Measurements from ENCODE around the gene NMU.

NMU gene

GRCh38 chr4:55613621-55614020 lies 22.5 kb downstream of the NMU start:
- no peaks in the 10 kb centered on the region for H3K9me3 ChIP-seq (ENCODE audit: control insufficient read depth, insufficient read depth, low read depth, low read length)
- H3K27ac ChIP-seq (ENCODE audit: extremely low read depth, low read depth, low read length), result no peak overlapping the region
- H3K4me3 ChIP-seq (ENCODE audit: low read depth, low read length), result no peak overlapping the region
- ChIA-PET POLR2A (no interaction called here), CTCF (no interaction called here)
- no peaks in the 10 kb centered on the region for H3K36me3 ChIP-seq (ENCODE audit: control insufficient read depth in 2 of 2, insufficient read depth in 1 of 2, low read length in 2 of 2)
- H3K4me1 ChIP-seq (ENCODE audit: control insufficient read depth, insufficient read depth, low read length), result no peaks in the 10 kb centered on the region
- TF ChIP-seq ZNF830 (tag by site-specific recombination; IDR thresholded peaks at IDR 0.05; ENCODE audit: low read depth) (no peak), ZNF169 (tag by site-specific recombination; IDR thresholded peaks at IDR 0.05) (no peak), OVOL3 (tag by site-specific recombination; IDR thresholded peaks at IDR 0.05) (no peak), ZNF48 (tag by site-specific recombination; IDR thresholded peaks at IDR 0.05) (no peak), ZNF677 (tag by site-specific recombination; IDR thresholded peaks at IDR 0.05) (no peak), ZFP41 (tag by site-specific recombination; IDR thresholded peaks at IDR 0.05; ENCODE audit: borderline replicate concordance) (no peak), ZBTB10 (tag by site-specific recombination; IDR thresholded peaks at IDR 0.05) (no peak), ZNF521 (tag by site-specific recombination; IDR thresholded peaks at IDR 0.05) (no peak), HOXA7 (CRISPR knock-in tag; IDR thresholded peaks at IDR 0.05; ENCODE audit: borderline replicate concordance) (no peak), ZNF335 (tag by site-specific recombination; conservative IDR thresholded peaks at IDR 0.05) (no peak), IKZF3 (tag by site-specific recombination; IDR thresholded peaks at IDR 0.05) (no peak)
- TF ChIP-seq, protein P1, sequence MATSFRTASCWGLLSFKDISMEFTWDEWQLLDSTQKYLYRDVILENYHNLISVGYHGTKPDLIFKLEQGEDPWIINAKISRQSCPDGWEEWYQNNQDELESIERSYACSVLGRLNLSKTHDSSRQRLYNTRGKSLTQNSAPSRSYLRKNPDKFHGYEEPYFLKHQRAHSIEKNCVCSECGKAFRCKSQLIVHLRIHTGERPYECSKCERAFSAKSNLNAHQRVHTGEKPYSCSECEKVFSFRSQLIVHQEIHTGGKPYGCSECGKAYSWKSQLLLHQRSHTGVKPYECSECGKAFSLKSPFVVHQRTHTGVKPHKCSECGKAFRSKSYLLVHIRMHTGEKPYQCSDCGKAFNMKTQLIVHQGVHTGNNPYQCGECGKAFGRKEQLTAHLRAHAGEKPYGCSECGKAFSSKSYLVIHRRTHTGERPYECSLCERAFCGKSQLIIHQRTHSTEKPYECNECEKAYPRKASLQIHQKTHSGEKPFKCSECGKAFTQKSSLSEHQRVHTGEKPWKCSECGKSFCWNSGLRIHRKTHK (tag by site-specific recombination; IDR thresholded peaks at IDR 0.05), result no peak
- TF ChIP-seq, protein P2, sequence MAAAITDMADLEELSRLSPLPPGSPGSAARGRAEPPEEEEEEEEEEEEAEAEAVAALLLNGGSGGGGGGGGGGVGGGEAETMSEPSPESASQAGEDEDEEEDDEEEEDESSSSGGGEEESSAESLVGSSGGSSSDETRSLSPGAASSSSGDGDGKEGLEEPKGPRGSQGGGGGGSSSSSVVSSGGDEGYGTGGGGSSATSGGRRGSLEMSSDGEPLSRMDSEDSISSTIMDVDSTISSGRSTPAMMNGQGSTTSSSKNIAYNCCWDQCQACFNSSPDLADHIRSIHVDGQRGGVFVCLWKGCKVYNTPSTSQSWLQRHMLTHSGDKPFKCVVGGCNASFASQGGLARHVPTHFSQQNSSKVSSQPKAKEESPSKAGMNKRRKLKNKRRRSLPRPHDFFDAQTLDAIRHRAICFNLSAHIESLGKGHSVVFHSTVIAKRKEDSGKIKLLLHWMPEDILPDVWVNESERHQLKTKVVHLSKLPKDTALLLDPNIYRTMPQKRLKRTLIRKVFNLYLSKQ (tag by site-specific recombination; IDR thresholded peaks at IDR 0.05; ENCODE audit: borderline replicate concordance), result no peak

- H3K4me3 ChIP-seq (ENCODE audit: low read depth, low read length), result no peak overlapping the region
- H3K36me3 ChIP-seq (ENCODE audit: control insufficient read depth in 2 of 2, insufficient read depth in 1 of 2, low read length in 2 of 2), result no peaks in the 10 kb centered on the region
- ChIA-PET CTCF (no interaction called here), POLR2A (no interaction called here)
- no peaks in the 10 kb centered on the region for H3K4me1 ChIP-seq (ENCODE audit: control insufficient read depth, insufficient read depth, low read length)
- H3K27ac ChIP-seq (ENCODE audit: extremely low read depth, low read depth, low read length), result no peak overlapping the region
- TF ChIP-seq TCF7L2 (IDR thresholded peaks at IDR 0.05; ENCODE audit: borderline replicate concordance, low read depth, low read length) (no peak), ZNF211 (tag by site-specific recombination; IDR thresholded peaks at IDR 0.05; ENCODE audit: low read depth) (no peak), KLF17 (tag by site-specific recombination; IDR thresholded peaks at IDR 0.05) (no peak), ZNF221 (tag by site-specific recombination; IDR thresholded peaks at IDR 0.05; ENCODE audit: borderline replicate concordance) (no peak), ZNF473 (tag by site-specific recombination; IDR thresholded peaks at IDR 0.05) (no peak), ZNF658 (tag by site-specific recombination; IDR thresholded peaks at IDR 0.05) (no peak), ZNF169 (tag by site-specific recombination; IDR thresholded peaks at IDR 0.05) (no peak), KLF10 (tag by site-specific recombination; IDR thresholded peaks at IDR 0.05) (no peak), ZNF555 (tag by site-specific recombination; conservative IDR thresholded peaks at IDR 0.05) (no peak), ZNF501 (tag by site-specific recombination; IDR thresholded peaks at IDR 0.05) (no peak), ZNF24 (tag by site-specific recombination; IDR thresholded peaks at IDR 0.05) (no peak)
- TF ChIP-seq, protein P3, sequence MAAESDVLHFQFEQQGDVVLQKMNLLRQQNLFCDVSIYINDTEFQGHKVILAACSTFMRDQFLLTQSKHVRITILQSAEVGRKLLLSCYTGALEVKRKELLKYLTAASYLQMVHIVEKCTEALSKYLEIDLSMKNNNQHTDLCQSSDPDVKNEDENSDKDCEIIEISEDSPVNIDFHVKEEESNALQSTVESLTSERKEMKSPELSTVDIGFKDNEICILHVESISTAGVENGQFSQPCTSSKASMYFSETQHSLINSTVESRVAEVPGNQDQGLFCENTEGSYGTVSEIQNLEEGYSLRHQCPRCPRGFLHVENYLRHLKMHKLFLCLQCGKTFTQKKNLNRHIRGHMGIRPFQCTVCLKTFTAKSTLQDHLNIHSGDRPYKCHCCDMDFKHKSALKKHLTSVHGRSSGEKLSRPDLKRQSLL (tag by site-specific recombination; IDR thresholded peaks at IDR 0.05), result no peak
- TF ChIP-seq, protein P4, sequence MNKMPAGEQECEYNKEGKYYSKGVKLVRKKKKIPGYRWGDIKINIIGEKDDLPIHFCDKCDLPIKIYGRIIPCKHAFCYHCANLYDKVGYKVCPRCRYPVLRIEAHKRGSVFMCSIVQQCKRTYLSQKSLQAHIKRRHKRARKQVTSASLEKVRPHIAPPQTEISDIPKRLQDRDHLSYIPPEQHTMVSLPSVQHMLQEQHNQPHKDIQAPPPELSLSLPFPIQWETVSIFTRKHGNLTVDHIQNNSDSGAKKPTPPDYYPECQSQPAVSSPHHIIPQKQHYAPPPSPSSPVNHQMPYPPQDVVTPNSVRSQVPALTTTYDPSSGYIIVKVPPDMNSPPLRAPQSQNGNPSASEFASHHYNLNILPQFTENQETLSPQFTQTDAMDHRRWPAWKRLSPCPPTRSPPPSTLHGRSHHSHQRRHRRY (tag by site-specific recombination; IDR thresholded peaks at IDR 0.05), result no peak
- TF ChIP-seq, protein P5, sequence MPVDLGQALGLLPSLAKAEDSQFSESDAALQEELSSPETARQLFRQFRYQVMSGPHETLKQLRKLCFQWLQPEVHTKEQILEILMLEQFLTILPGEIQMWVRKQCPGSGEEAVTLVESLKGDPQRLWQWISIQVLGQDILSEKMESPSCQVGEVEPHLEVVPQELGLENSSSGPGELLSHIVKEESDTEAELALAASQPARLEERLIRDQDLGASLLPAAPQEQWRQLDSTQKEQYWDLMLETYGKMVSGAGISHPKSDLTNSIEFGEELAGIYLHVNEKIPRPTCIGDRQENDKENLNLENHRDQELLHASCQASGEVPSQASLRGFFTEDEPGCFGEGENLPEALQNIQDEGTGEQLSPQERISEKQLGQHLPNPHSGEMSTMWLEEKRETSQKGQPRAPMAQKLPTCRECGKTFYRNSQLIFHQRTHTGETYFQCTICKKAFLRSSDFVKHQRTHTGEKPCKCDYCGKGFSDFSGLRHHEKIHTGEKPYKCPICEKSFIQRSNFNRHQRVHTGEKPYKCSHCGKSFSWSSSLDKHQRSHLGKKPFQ (tag by site-specific recombination; IDR thresholded peaks at IDR 0.05), result no peak
- no peaks in the 10 kb centered on the region for H3K9me3 ChIP-seq (ENCODE audit: control insufficient read depth, insufficient read depth, low read depth, low read length)
Observed at GRCh38 chr4:55612341-55612740, 23.8 kb downstream of the NMU start.
